Astrocyte (in vitro differentiated cells and primary cell): ENCODE results near the gene F8. TPM values are rescaled to one million over a fixed set of nuclear protein-coding genes. Genes with fewer than 3 reads are reported as not detected.
"Not testable (repeated sequence)": the region's sequence is repeated elsewhere in the genome, so short reads cannot be mapped to it uniquely, and the experiment has no call there.

Experiments used
- DNase-seq: peaks from one replicate; pipeline ENCODE4 v3.0.0-alpha.2; 2010; ENCODE audit warnings: low read depth
- FAIRE-seq: peaks from 2 replicates; lab custom pipeline; 2011; peaks lifted over from hg19 to GRCh38; lab: Jason Lieb, UNC
- H2AFZ ChIP-seq: 2 replicates; pipeline ENCODE4 v1.6.0; 2012; ENCODE audit warnings: low read depth, low read length, inconsistent platforms
- H3K27ac ChIP-seq: 2 replicates; pipeline ENCODE4 v1.5.1; 2011; ENCODE audit warnings: low read depth, low read length, inconsistent platforms
- H3K27me3 ChIP-seq: 2 replicates; pipeline ENCODE4 v1.6.0; 2011; ENCODE audit warnings: low read length, inconsistent platforms; ENCODE audit not compliant: insufficient read depth
- H3K36me3 ChIP-seq: 2 replicates; pipeline ENCODE4 v1.5.1; 2011; ENCODE audit warnings: low read length, inconsistent platforms; ENCODE audit not compliant: insufficient read depth
- H3K4me1 ChIP-seq: 2 replicates; pipeline ENCODE4 v1.5.1; 2011; ENCODE audit warnings: low read length, inconsistent platforms; ENCODE audit not compliant: insufficient read depth
- H3K4me2 ChIP-seq: 2 replicates; pipeline ENCODE4 v1.6.0; 2012; ENCODE audit warnings: low read length, inconsistent platforms
- H3K4me3 ChIP-seq: 2 replicates; pipeline ENCODE4 v1.5.1; 2011; ENCODE audit warnings: low read depth, mild to moderate bottlenecking, low read length, inconsistent platforms; ENCODE audit not compliant: insufficient read depth
- H3K79me2 ChIP-seq: 2 replicates; pipeline ENCODE4 v1.6.0; 2012; ENCODE audit warnings: mild to moderate bottlenecking, low read length, inconsistent platforms; ENCODE audit not compliant: insufficient read depth
- H3K9ac ChIP-seq: 2 replicates; pipeline ENCODE4 v1.6.0; 2012; ENCODE audit warnings: mild to moderate bottlenecking, low read length, inconsistent platforms
- H3K9me3 ChIP-seq: 2 replicates; pipeline ENCODE4 v1.5.1; 2012; ENCODE audit warnings: low read depth, mild to moderate bottlenecking, low read length, inconsistent platforms; ENCODE audit not compliant: insufficient read depth
- H4K20me1 ChIP-seq: 2 replicates; pipeline ENCODE4 v1.6.0; 2012; ENCODE audit warnings: low read length, inconsistent platforms; ENCODE audit not compliant: insufficient read depth
- H3K27ac Mint-ChIP-seq: one replicate; pipeline ENCODE4 v1.8.0; 2021; ENCODE audit warnings: mild to moderate bottlenecking, mixed read lengths; ENCODE audit not compliant: unreplicated experiment
- H3K27me3 Mint-ChIP-seq: one replicate; pipeline ENCODE4 v1.8.0; 2021; ENCODE audit warnings: low read depth, mixed read lengths; ENCODE audit not compliant: unreplicated experiment
- H3K36me3 Mint-ChIP-seq: one replicate; pipeline ENCODE4 v1.8.0; 2021; ENCODE audit warnings: low read depth, mixed read lengths; ENCODE audit not compliant: unreplicated experiment
- H3K4me1 Mint-ChIP-seq: one replicate; pipeline ENCODE4 v1.8.0; 2021; ENCODE audit warnings: low read depth, mixed read lengths; ENCODE audit not compliant: unreplicated experiment
- H3K4me3 Mint-ChIP-seq: one replicate; pipeline ENCODE4 v1.8.0; 2021; ENCODE audit warnings: mild to moderate bottlenecking, moderate library complexity, mixed read lengths; ENCODE audit not compliant: unreplicated experiment
- H3K9me3 Mint-ChIP-seq: one replicate; pipeline ENCODE4 v1.8.0; 2021; ENCODE audit warnings: mild to moderate bottlenecking, mixed read lengths; ENCODE audit not compliant: unreplicated experiment
- CTCF ChIP-seq: IDR thresholded peaks from 2 replicates; pipeline ENCODE4 v1.5.1; 2011; ENCODE audit warnings: low read depth, mild to moderate bottlenecking, inconsistent platforms, low read length, moderate library complexity; ENCODE audit not compliant: insufficient read depth
- EZH2 ChIP-seq: IDR thresholded peaks from 2 replicates; pipeline ENCODE4 v1.6.1; 2012; ENCODE audit warnings: mild to moderate bottlenecking, low read length, inconsistent platforms; ENCODE audit not compliant: insufficient read depth
- total RNA-seq: library from RNA; stranded (reverse); gene quantifications from 2 replicates; pipeline ENCODE4 v1.2.1, GENCODE V29; 2021

F8 gene
- total RNA-seq, 1 donor from 2014 or later, result 2.5 TPM

- no peaks in the 10 kb centered on the region for H3K27me3 Mint-ChIP-seq
Measured at GRCh38 chrX:154961947-154962346, 60.6 kb downstream of the F8 start.

GRCh38 chrX:154955799-154956198, 66.7 kb downstream of the F8 start:
- H3K9me3 Mint-ChIP-seq, DNase-seq, H4K20me1 ChIP-seq, H3K27ac ChIP-seq, H3K4me2 ChIP-seq, H3K4me1 Mint-ChIP-seq, H3K27ac Mint-ChIP-seq, H3K9me3 ChIP-seq, H3K4me1 ChIP-seq, H3K27me3 ChIP-seq, H3K4me3 Mint-ChIP-seq, H3K79me2 ChIP-seq, H3K27me3 Mint-ChIP-seq, H3K4me3 ChIP-seq, H3K9ac ChIP-seq, H3K36me3 ChIP-seq, H3K36me3 Mint-ChIP-seq, H2AFZ ChIP-seq: not testable (repeated sequence)
- FAIRE-seq, result peak; percentile 81

More at GRCh38 chrX:154961947-154962346, 60.6 kb downstream of the F8 start:
- Histone ChIP-seq H3K9me3 (no peaks in the 10 kb centered on the region), H3K4me1 (no peaks in the 10 kb centered on the region), H3K27ac (no peak overlapping the region), H2AFZ (no peak overlapping the region), H4K20me1 (no peaks in the 10 kb centered on the region), H3K36me3 (no peaks in the 10 kb centered on the region), H3K4me2 (no peak overlapping the region), H3K9ac (no peak overlapping the region), H3K79me2 (no peaks in the 10 kb centered on the region), H3K27me3 (no peaks in the 10 kb centered on the region), H3K4me3 (no peak overlapping the region)
- Mint-ChIP-seq H3K9me3 (peaks cover 4% of the 10 kb centered on the region), H3K36me3 (no peaks in the 10 kb centered on the region), H3K4me1 (no peaks in the 10 kb centered on the region), H3K4me3 (no peak overlapping the region), H3K27ac (no peak overlapping the region)
- peak; percentile 68 for FAIRE-seq
- no peak for DNase-seq
- no peak for TF ChIP-seq CTCF
- no peak for TF ChIP-seq EZH2

- not testable (repeated sequence) for H3K9ac ChIP-seq, H3K4me3 ChIP-seq, H3K27me3 ChIP-seq, H3K4me1 Mint-ChIP-seq, H3K4me1 ChIP-seq, H3K27ac ChIP-seq, H3K27me3 Mint-ChIP-seq, H2AFZ ChIP-seq, H3K4me3 Mint-ChIP-seq, H3K36me3 ChIP-seq, H4K20me1 ChIP-seq, H3K9me3 Mint-ChIP-seq, H3K4me2 ChIP-seq, H3K9me3 ChIP-seq, H3K79me2 ChIP-seq, H3K27ac Mint-ChIP-seq, FAIRE-seq, DNase-seq, H3K36me3 Mint-ChIP-seq
Measured at GRCh38 chrX:154939265-154939664, 83.3 kb downstream of the F8 start.

GRCh38 chrX:154924771-154925170, 97.8 kb downstream of the F8 start:
- H3K4me3 ChIP-seq, H3K79me2 ChIP-seq, H3K4me3 Mint-ChIP-seq, H3K4me2 ChIP-seq, DNase-seq, H4K20me1 ChIP-seq, H3K27ac Mint-ChIP-seq, H3K9me3 Mint-ChIP-seq, H3K4me1 ChIP-seq, H3K4me1 Mint-ChIP-seq, FAIRE-seq, H3K36me3 Mint-ChIP-seq, H3K9me3 ChIP-seq, H3K27me3 ChIP-seq, H3K9ac ChIP-seq, H3K27ac ChIP-seq, H3K36me3 ChIP-seq, H2AFZ ChIP-seq, H3K27me3 Mint-ChIP-seq: not testable (repeated sequence)
